Body of pancreas (tissue), 4 donors: ENCODE data around the gene PLCXD1.

ENCODE experiments used
- POLR2A ChIP-seq, 3 donors: fragments of 450-650 bp; IDR thresholded peaks; one replicate each; pipeline ENCODE4 v1.6.1; 2016; ENCODE audit warnings: antibody characterized with exemption in 3 of 3, mild to moderate bottlenecking in 2 of 3
- TF ChIP-seq, protein P1 (sequence below), 7 experiments: fragments of 450-650 bp in 4 of 7; fragments of 200-600 bp in 3 of 7; sonication (generic) in 3 of 7; IDR thresholded peaks; one replicate each; pipeline ENCODE4 v1.5.1; 2016 to 2019; ENCODE audit warnings: antibody characterized with exemption in 7 of 7

DNA sequence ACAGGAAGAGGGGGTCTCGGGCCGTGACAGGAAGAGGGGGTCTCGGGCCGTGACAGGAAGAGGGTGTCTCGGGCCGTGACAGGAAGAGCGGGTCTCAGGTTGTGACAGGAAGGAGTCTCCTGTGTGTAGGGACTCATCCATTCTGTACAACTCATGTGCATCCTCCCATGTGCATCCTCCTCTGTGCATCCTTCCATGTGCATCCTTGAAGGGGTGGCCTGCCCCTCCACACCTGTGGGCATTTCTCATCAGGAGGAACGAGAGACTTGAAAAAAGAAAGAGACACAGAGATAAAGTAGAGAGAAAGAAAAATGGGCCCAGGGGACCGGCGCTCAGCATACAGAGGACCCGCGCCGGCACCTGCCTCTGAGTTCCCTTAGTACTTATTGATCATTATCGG lies 30.2 kb upstream of the PLCXD1 start:
- TF ChIP-seq POLR2A (IDR thresholded peaks at IDR 0.05): no peak
- TF ChIP-seq, protein P1, sequence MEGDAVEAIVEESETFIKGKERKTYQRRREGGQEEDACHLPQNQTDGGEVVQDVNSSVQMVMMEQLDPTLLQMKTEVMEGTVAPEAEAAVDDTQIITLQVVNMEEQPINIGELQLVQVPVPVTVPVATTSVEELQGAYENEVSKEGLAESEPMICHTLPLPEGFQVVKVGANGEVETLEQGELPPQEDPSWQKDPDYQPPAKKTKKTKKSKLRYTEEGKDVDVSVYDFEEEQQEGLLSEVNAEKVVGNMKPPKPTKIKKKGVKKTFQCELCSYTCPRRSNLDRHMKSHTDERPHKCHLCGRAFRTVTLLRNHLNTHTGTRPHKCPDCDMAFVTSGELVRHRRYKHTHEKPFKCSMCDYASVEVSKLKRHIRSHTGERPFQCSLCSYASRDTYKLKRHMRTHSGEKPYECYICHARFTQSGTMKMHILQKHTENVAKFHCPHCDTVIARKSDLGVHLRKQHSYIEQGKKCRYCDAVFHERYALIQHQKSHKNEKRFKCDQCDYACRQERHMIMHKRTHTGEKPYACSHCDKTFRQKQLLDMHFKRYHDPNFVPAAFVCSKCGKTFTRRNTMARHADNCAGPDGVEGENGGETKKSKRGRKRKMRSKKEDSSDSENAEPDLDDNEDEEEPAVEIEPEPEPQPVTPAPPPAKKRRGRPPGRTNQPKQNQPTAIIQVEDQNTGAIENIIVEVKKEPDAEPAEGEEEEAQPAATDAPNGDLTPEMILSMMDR (IDR thresholded peaks at IDR 0.05): no peak
